GM12891 (cell line): ENCODE measurements around the gene DSPP.

Experiments used
- POLR2A ChIP-seq: IDR thresholded peaks from 2 replicates; pipeline ENCODE4 v1.6.1; 2011; ENCODE audit warnings: low read depth, low read length, control low read depth
- POLR2AphosphoS5 ChIP-seq: IDR thresholded peaks from 2 replicates; pipeline ENCODE4 v1.6.1; 2011; ENCODE audit warnings: low read depth, low read length, control low read depth
- TAF1 ChIP-seq: IDR thresholded peaks from 2 replicates; pipeline ENCODE4 v1.6.1; 2011; ENCODE audit warnings: low read depth, low read length, control low read depth

DNA sequence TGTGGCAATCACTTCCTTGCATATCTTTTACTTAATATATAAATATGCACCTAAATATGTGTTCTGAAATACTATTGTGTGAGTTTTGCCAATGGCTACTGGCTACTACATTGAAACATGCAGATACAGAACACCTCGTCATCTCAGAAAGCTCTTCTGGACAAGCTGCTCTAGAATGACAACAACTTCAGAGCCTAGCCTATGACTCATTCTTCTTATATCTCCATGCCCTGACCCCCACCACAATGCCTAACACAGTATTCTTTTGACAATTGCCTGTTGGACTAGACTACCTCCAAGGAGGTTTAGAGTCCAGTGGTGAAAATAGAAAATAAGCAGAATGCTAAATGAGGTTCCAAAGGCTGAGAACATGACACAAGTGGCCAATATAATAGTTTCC lies 24.1 kb downstream of the DSPP start:
- TF ChIP-seq POLR2A (no peak), TAF1 (no peak), POLR2AphosphoS5 (no peak)
